SK-N-SH treated with all-trans-retinoic acid at 6 μM for 48 hours (cell line): ENCODE measurements around the gene TANGO2.

ENCODE experiments used
- ATAC-seq: fragments of 200-7000 bp; cut with Tn5 transposase; 3 replicates; pipeline ENCODE4 v1.9.1; 2020; ENCODE audit warnings: mild to moderate bottlenecking, moderate library complexity
- ARNTL ChIP-seq: fragments of 450-650 bp; formaldehyde crosslinking; IDR thresholded peaks from 2 replicates; pipeline ENCODE4 v1.5.0; 2020; ENCODE audit warnings: low read depth, mild to moderate bottlenecking, moderate library complexity, borderline replicate concordance
- BACH2 ChIP-seq: fragments of 250-450 bp; sonication (Bioruptor Pico); IDR thresholded peaks from 2 replicates; pipeline ENCODE4 v1.9.0; 2021; ENCODE audit warnings: mild to moderate bottlenecking, borderline replicate concordance
- CSDC2 ChIP-seq: fragments of 250-450 bp; sonication (Bioruptor Pico); IDR thresholded peaks from 2 replicates; pipeline ENCODE4 v1.5.0; 2020; ENCODE audit warnings: mild to moderate bottlenecking, moderate library complexity
- ESRRG ChIP-seq: fragments of 250-450 bp; sonication (Bioruptor Pico); IDR thresholded peaks from 2 replicates; pipeline ENCODE4 v1.6.1; 2021; ENCODE audit warnings: mild to moderate bottlenecking
- GLIS3 ChIP-seq: fragments of 250-450 bp; sonication (Bioruptor Pico); IDR thresholded peaks from 2 replicates; pipeline ENCODE4 v1.5.0; 2020; ENCODE audit warnings: mild to moderate bottlenecking, moderate library complexity
- ISL1 ChIP-seq: fragments of 250-450 bp; sonication (Bioruptor Pico); IDR thresholded peaks from 2 replicates; pipeline ENCODE4 v2.1.2; 2022; ENCODE audit warnings: mild to moderate bottlenecking, moderate library complexity
- PPARA ChIP-seq: fragments of 250-450 bp; sonication (Bioruptor Pico); IDR thresholded peaks from 2 replicates; pipeline ENCODE4 v1.5.0; 2020; ENCODE audit warnings: mild to moderate bottlenecking, borderline replicate concordance
- RARB ChIP-seq: fragments of 250-450 bp; sonication (Bioruptor Pico); IDR thresholded peaks from 2 replicates; pipeline ENCODE4 v1.8.0; 2021; ENCODE audit warnings: mild to moderate bottlenecking, moderate library complexity
- SNAI2 ChIP-seq: fragments of 250-450 bp; sonication (Bioruptor Pico); IDR thresholded peaks from 2 replicates; pipeline ENCODE4 v1.5.0; 2020; ENCODE audit warnings: mild to moderate bottlenecking, moderate library complexity
- TCF4 ChIP-seq: fragments of 250-450 bp; sonication (Bioruptor Pico); IDR thresholded peaks from 2 replicates; pipeline ENCODE4 v1.8.0; 2021; ENCODE audit warnings: mild to moderate bottlenecking, moderate library complexity, borderline replicate concordance
- TOX ChIP-seq: fragments of 250-450 bp; sonication (Bioruptor Pico); IDR thresholded peaks from 2 replicates; pipeline ENCODE4 v1.8.0; 2021; ENCODE audit warnings: mild to moderate bottlenecking, moderate library complexity, borderline replicate concordance
- ZC3H10 ChIP-seq: fragments of 250-450 bp; sonication (Bioruptor Pico); IDR thresholded peaks from 2 replicates; pipeline ENCODE4 v1.5.1; 2021; ENCODE audit warnings: mild to moderate bottlenecking, moderate library complexity
- ZFP3 ChIP-seq: fragments of 250-450 bp; sonication (Bioruptor Pico); IDR thresholded peaks from 2 replicates; pipeline ENCODE4 v1.5.0; 2020; ENCODE audit warnings: mild to moderate bottlenecking, moderate library complexity
- ZFP30 ChIP-seq: fragments of 450-650 bp; formaldehyde crosslinking; IDR thresholded peaks from 2 replicates; pipeline ENCODE4 v1.5.0; 2022; ENCODE audit warnings: mild to moderate bottlenecking, moderate library complexity
- ZNF565 ChIP-seq: fragments of 450-650 bp; formaldehyde crosslinking; conservative IDR thresholded peaks from 2 replicates; pipeline ENCODE4 v1.5.0; 2020; ENCODE audit warnings: low read depth, mild to moderate bottlenecking, moderate library complexity
- ZNF70 ChIP-seq: fragments of 450-650 bp; formaldehyde crosslinking; IDR thresholded peaks from 2 replicates; pipeline ENCODE4 v1.5.0; 2020; ENCODE audit warnings: mild to moderate bottlenecking, moderate library complexity
- ZNF8 ChIP-seq: fragments of 450-650 bp; formaldehyde crosslinking; IDR thresholded peaks from 2 replicates; pipeline ENCODE4 v1.5.0; 2020; ENCODE audit warnings: mild to moderate bottlenecking, moderate library complexity
- TF ChIP-seq, protein P1 (sequence below): fragments of 250-450 bp; sonication (Bioruptor Pico); IDR thresholded peaks from 2 replicates; pipeline ENCODE4 v1.5.1; 2020; ENCODE audit warnings: low read depth, mild to moderate bottlenecking, moderate library complexity
- TF ChIP-seq, protein P2 (sequence below): fragments of 250-450 bp; sonication (Bioruptor Pico); IDR thresholded peaks from 2 replicates; pipeline ENCODE4 v1.5.0; 2020; ENCODE audit warnings: mild to moderate bottlenecking, moderate library complexity
- TF ChIP-seq, protein P3 (sequence below): fragments of 250-450 bp; sonication (Bioruptor Pico); IDR thresholded peaks from 2 replicates; pipeline ENCODE4 v1.5.1; 2021; ENCODE audit warnings: mild to moderate bottlenecking, moderate library complexity
- TF ChIP-seq, protein P4 (sequence below): fragments of 250-450 bp; sonication (Bioruptor Pico); IDR thresholded peaks from 2 replicates; pipeline ENCODE4 v1.8.0; 2021; ENCODE audit warnings: low read depth, mild to moderate bottlenecking, moderate library complexity, borderline replicate concordance

Gene TANGO2

DNA sequence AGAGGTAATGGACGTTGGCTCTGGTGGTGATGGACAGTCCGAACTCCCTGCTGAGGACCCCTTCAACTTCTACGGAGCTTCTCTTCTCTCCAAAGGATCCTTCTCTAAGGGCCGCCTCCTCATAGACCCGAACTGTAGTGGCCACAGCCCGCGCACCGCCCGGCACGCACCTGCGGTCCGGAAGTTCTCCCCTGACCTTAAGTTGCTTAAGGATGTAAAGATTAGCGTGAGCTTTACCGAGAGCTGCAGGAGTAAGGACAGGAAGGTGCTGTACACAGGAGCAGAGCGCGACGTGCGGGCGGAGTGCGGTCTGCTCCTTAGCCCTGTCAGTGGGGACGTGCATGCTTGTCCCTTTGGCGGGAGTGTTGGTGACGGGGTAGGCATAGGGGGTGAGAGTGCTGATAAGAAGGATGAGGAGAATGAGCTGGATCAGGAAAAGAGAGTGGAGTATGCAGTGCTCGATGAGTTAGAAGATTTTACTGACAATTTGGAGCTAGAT is 65.2 kb downstream of the TANGO2 start:
- TF ChIP-seq, protein P1, sequence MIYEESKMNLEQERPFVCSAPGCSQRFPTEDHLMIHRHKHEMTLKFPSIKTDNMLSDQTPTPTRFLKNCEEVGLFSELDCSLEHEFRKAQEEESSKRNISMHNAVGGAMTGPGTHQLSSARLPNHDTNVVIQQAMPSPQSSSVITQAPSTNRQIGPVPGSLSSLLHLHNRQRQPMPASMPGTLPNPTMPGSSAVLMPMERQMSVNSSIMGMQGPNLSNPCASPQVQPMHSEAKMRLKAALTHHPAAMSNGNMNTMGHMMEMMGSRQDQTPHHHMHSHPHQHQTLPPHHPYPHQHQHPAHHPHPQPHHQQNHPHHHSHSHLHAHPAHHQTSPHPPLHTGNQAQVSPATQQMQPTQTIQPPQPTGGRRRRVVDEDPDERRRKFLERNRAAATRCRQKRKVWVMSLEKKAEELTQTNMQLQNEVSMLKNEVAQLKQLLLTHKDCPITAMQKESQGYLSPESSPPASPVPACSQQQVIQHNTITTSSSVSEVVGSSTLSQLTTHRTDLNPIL (CRISPR knock-in tag) = no peak
- no peak for TF ChIP-seq PPARA (CRISPR knock-in tag)
- no peak for TF ChIP-seq TCF4 (CRISPR knock-in tag)
- TF ChIP-seq ZFP30 (CRISPR knock-in tag) = no peak
- TF ChIP-seq, protein P2, sequence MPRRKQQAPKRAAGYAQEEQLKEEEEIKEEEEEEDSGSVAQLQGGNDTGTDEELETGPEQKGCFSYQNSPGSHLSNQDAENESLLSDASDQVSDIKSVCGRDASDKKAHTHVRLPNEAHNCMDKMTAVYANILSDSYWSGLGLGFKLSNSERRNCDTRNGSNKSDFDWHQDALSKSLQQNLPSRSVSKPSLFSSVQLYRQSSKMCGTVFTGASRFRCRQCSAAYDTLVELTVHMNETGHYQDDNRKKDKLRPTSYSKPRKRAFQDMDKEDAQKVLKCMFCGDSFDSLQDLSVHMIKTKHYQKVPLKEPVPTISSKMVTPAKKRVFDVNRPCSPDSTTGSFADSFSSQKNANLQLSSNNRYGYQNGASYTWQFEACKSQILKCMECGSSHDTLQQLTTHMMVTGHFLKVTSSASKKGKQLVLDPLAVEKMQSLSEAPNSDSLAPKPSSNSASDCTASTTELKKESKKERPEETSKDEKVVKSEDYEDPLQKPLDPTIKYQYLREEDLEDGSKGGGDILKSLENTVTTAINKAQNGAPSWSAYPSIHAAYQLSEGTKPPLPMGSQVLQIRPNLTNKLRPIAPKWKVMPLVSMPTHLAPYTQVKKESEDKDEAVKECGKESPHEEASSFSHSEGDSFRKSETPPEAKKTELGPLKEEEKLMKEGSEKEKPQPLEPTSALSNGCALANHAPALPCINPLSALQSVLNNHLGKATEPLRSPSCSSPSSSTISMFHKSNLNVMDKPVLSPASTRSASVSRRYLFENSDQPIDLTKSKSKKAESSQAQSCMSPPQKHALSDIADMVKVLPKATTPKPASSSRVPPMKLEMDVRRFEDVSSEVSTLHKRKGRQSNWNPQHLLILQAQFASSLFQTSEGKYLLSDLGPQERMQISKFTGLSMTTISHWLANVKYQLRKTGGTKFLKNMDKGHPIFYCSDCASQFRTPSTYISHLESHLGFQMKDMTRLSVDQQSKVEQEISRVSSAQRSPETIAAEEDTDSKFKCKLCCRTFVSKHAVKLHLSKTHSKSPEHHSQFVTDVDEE (CRISPR knock-in tag) = no peak
- TF ChIP-seq GLIS3 (CRISPR knock-in tag) = no peak
- TF ChIP-seq ESRRG (CRISPR knock-in tag) = no peak
- TF ChIP-seq ZNF8 (CRISPR knock-in tag) = no peak
- TF ChIP-seq CSDC2 (CRISPR knock-in tag) = no peak
- TF ChIP-seq, protein P3, sequence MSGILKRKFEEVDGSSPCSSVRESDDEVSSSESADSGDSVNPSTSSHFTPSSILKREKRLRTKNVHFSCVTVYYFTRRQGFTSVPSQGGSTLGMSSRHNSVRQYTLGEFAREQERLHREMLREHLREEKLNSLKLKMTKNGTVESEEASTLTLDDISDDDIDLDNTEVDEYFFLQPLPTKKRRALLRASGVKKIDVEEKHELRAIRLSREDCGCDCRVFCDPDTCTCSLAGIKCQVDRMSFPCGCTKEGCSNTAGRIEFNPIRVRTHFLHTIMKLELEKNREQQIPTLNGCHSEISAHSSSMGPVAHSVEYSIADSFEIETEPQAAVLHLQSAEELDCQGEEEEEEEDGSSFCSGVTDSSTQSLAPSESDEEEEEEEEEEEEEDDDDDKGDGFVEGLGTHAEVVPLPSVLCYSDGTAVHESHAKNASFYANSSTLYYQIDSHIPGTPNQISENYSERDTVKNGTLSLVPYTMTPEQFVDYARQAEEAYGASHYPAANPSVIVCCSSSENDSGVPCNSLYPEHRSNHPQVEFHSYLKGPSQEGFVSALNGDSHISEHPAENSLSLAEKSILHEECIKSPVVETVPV (CRISPR knock-in tag) = no peak
- no peak for TF ChIP-seq ISL1 (CRISPR knock-in tag)
- TF ChIP-seq ARNTL (CRISPR knock-in tag) = no peak
- no peak for TF ChIP-seq ZC3H10 (CRISPR knock-in tag)
- TF ChIP-seq TOX (CRISPR knock-in tag) = no peak
- no peak for TF ChIP-seq ZNF565 (CRISPR knock-in tag)
- TF ChIP-seq, protein P4, sequence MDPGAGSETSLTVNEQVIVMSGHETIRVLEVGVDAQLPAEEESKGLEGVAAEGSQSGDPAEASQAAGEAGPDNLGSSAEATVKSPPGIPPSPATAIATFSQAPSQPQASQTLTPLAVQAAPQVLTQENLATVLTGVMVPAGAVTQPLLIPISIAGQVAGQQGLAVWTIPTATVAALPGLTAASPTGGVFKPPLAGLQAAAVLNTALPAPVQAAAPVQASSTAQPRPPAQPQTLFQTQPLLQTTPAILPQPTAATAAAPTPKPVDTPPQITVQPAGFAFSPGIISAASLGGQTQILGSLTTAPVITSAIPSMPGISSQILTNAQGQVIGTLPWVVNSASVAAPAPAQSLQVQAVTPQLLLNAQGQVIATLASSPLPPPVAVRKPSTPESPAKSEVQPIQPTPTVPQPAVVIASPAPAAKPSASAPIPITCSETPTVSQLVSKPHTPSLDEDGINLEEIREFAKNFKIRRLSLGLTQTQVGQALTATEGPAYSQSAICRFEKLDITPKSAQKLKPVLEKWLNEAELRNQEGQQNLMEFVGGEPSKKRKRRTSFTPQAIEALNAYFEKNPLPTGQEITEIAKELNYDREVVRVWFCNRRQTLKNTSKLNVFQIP (CRISPR knock-in tag) = no peak
- no peak for TF ChIP-seq BACH2 (CRISPR knock-in tag)
- ATAC-seq = no peak

DNA sequence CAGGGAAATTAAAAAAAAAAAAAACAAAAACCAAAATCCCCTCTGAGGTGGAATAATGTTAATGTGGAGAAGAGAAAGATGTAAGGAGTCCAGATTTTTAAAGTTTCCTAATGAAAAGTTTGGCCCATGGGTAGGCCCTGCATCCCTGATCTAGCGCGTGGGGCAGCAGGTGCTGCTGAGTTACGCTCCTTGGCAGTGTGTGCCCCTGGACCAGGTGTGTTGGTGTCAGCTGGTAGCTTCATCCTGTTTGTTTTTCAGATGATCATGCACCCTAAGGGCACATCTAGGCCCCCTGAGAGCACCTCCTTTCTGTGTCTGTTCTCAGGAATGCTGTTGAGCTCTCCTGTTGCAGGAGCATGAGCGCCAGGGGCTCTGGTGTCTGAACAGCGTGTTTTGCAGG is 65.9 kb downstream of the TANGO2 start:
- TF ChIP-seq ARNTL (CRISPR knock-in tag) (no peak), GLIS3 (CRISPR knock-in tag) (no peak), ZNF70 (CRISPR knock-in tag) (no peak), ESRRG (CRISPR knock-in tag) (no peak), ISL1 (CRISPR knock-in tag) (no peak), TCF4 (CRISPR knock-in tag) (no peak), ZNF8 (CRISPR knock-in tag) (no peak), ZFP3 (CRISPR knock-in tag) (no peak), ZFP30 (CRISPR knock-in tag) (no peak), RARB (CRISPR knock-in tag) (no peak), ZC3H10 (CRISPR knock-in tag) (no peak), SNAI2 (no peak), ZNF565 (CRISPR knock-in tag) (no peak)
- TF ChIP-seq, protein P2 (CRISPR knock-in tag) = no peak
- TF ChIP-seq, protein P3 (CRISPR knock-in tag) = no peak
- TF ChIP-seq, protein P4 (CRISPR knock-in tag) = no peak
- ATAC-seq = no peak
